Measurements from ENCODE around the gene IFNA7. TPM values are rescaled to one million over a fixed set of nuclear protein-coding genes. Genes with fewer than 3 reads are reported as not detected.

The IFNA7 gene
- total and polyA plus RNA-seq, 10 of the 15 experiments (the other 5 are each of a cell fraction or from before 2014, with no cell fraction given): not detected

DNA sequence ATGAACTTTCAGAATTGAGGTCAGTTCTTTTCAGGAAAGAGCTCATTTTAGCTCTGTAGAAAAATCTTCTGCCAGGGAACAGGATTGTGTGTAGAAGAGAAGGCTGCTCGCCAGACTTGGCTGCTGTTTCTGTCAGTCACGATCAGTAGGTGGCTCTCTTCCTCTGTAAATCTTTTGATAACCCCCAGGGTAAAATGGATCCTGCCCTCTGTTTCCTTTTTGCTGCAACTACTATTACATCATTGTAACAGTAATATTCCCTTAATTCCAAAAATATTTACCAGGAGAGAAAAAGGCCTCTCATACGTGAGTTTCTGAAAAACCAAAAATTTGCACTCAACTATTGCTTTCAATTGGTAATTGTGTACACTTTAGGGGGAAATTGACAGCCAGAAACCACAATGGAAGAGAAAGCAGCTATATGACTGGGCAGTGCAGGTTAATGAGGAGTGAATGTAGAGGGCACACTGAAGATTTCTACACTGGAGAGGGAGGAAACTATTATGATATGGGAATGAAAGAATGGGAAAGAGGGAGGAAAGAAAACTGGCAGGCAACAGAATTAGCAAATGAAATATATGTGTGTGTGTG, 47.9 kb downstream of the IFNA7 start (continued):
- TF ChIP-seq MYC (IDR thresholded peaks at IDR 0.05; ENCODE audit: insufficient read depth, insufficient read length, insufficient replicate concordance, low read length, severe bottlenecking) (no peak), ZNF217 (IDR thresholded peaks at IDR 0.05) (no peak), KAT2A (conservative IDR thresholded peaks at IDR 0.05; ENCODE audit: control insufficient read depth, low read depth, low read length) (no peak), TCF7 (IDR thresholded peaks at IDR 0.05; ENCODE audit: borderline replicate concordance) (no peak), SPI1 (IDR thresholded peaks at IDR 0.05; ENCODE audit: borderline replicate concordance, insufficient read depth, low read depth, low read length) (no peak), HCFC1 (IDR thresholded peaks at IDR 0.05; ENCODE audit: low read length) (no peak), IKZF2 (IDR thresholded peaks at IDR 0.05) (peak; percentile 62 to 69; a peak in 3 of 4 replicates), NFYA (IDR thresholded peaks at IDR 0.05; ENCODE audit: borderline replicate concordance, low read depth, low read length) (no peak), REST (IDR thresholded peaks at IDR 0.05; ENCODE audit: low read depth, low read length) (no peak), CEBPZ (IDR thresholded peaks at IDR 0.05; ENCODE audit: low read depth, low read length) (no peak), NR2C1 (IDR thresholded peaks at IDR 0.05) (no peak), SMAD5 (IDR thresholded peaks at IDR 0.05; ENCODE audit: low read depth) (no peak), POLR2AphosphoS5 (IDR thresholded peaks at IDR 0.05; ENCODE audit: low read length) (no peak), RCOR1 (conservative IDR thresholded peaks at IDR 0.05; ENCODE audit: low read depth, low read length) (no peak), SUZ12 (IDR thresholded peaks at IDR 0.05; ENCODE audit: unreplicated experiment) (no peak), MEF2B (IDR thresholded peaks at IDR 0.05; ENCODE audit: partially characterized antibody, poor library complexity, severe bottlenecking) (no peak)
- TF ChIP-seq, protein P1, sequence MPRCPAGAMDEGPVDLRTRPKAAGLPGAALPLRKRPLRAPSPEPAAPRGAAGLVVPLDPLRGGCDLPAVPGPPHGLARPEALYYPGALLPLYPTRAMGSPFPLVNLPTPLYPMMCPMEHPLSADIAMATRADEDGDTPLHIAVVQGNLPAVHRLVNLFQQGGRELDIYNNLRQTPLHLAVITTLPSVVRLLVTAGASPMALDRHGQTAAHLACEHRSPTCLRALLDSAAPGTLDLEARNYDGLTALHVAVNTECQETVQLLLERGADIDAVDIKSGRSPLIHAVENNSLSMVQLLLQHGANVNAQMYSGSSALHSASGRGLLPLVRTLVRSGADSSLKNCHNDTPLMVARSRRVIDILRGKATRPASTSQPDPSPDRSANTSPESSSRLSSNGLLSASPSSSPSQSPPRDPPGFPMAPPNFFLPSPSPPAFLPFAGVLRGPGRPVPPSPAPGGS (IDR thresholded peaks at IDR 0.05; ENCODE audit: borderline replicate concordance, insufficient read depth, low read depth, low read length, poor library complexity, severe bottlenecking): no peak
- TF ChIP-seq, protein P2, sequence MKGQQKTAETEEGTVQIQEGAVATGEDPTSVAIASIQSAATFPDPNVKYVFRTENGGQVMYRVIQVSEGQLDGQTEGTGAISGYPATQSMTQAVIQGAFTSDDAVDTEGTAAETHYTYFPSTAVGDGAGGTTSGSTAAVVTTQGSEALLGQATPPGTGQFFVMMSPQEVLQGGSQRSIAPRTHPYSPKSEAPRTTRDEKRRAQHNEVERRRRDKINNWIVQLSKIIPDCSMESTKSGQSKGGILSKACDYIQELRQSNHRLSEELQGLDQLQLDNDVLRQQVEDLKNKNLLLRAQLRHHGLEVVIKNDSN (IDR thresholded peaks at IDR 0.05; ENCODE audit: borderline replicate concordance, extremely low read length, insufficient read depth, low read depth, low read length): no peak
